A549 (cell line): Measurements from ENCODE around the gene OPN5. TPM values are rescaled to one million over a fixed set of nuclear protein-coding genes. Genes with fewer than 3 reads are reported as not detected.
"Not testable (repeated sequence)": the region's sequence is repeated elsewhere in the genome, so short reads cannot be mapped to it uniquely, and the experiment has no call there.

Source experiments
- ATAC-seq, 2 experiments: fragments of 200-7000 bp in 1 of 2; fragments of >200 bp in 1 of 2; cut with Nextera tagmentation in 1 of 2; cut with Tn5 transposase in 1 of 2; 3 replicates each; pipeline versions ENCODE4 v1.8.0 to v1.9.1; 2018 to 2020; ENCODE audit warnings: mild to moderate bottlenecking in 1 of 2, moderate library complexity in 1 of 2
- CTCF ChIA-PET: fragments of 300-600 bp; sonication (Branson Sonifier 250); formaldehyde crosslinking; extraction: SDS; loops from one replicate; lab custom pipeline; 2021; ENCODE audit warnings: antibody characterized with exemption, inconsistent platforms; lab: Yijun Ruan, JAX
- POLR2A ChIA-PET: fragments of 350-600 bp; formaldehyde crosslinking; extraction: SDS; loops from one replicate; lab custom pipeline; 2021; ENCODE audit warnings: antibody characterized with exemption, inconsistent platforms; lab: Yijun Ruan, JAX
- DNase-seq, 2 experiments: peaks; one replicate each; pipeline versions ENCODE4 v3.0.0 to v3.0.0-alpha.2; 2011 to 2016; ENCODE audit warnings: low read depth in 1 of 2, low spot score in 1 of 2
- FAIRE-seq: peaks from 2 replicates; lab custom pipeline; 2011; peaks lifted over from hg19 to GRCh38; lab: Jason Lieb, UNC
- H3K27ac ChIP-seq, 2 experiments: fragments of >200 bp; sonication (Bioruptor Twin); formaldehyde crosslinking; 3 replicates each; pipeline ENCODE4 v1.5.1; 2016 to 2017
- H3K4me1 ChIP-seq: fragments of >200 bp; sonication (Bioruptor Twin); formaldehyde crosslinking; 3 replicates; pipeline ENCODE4 v1.6.1; 2016
- H3K4me2 ChIP-seq: fragments of >200 bp; sonication (Bioruptor Twin); formaldehyde crosslinking; 3 replicates; pipeline ENCODE4 v1.6.1; 2016
- H3K4me3 ChIP-seq: fragments of >200 bp; sonication (Bioruptor Twin); formaldehyde crosslinking; 3 replicates; pipeline ENCODE4 v1.5.1; 2016
- H3K9me3 ChIP-seq: fragments of >200 bp; sonication (Bioruptor Twin); formaldehyde crosslinking; 3 replicates; pipeline ENCODE4 v1.6.1; 2016
- CHD4 ChIP-seq: fragments of 200-600 bp; sonication (generic); IDR thresholded peaks from 2 replicates; pipeline ENCODE4 v1.6.1; 2016; ENCODE audit warnings: antibody characterized with exemption, mild to moderate bottlenecking, borderline replicate concordance
- EHF ChIP-seq: fragments of 250-450 bp; sonication (Bioruptor Pico); IDR thresholded peaks from 2 replicates; pipeline ENCODE4 v1.5.0; 2020; ENCODE audit warnings: mild to moderate bottlenecking
- EHMT2 ChIP-seq: fragments of 200-600 bp; sonication (generic); IDR thresholded peaks from 2 replicates; pipeline ENCODE4 v1.6.1; 2016; ENCODE audit warnings: antibody characterized with exemption, low read depth, mild to moderate bottlenecking, moderate library complexity
- EP300 ChIP-seq, 2 experiments: fragments of >200 bp; sonication (Bioruptor Twin); formaldehyde crosslinking; IDR thresholded peaks; 2 replicates in 1 of 2; 3 replicates in 1 of 2; pipeline ENCODE4 v1.6.1; 2016 to 2017
- FOSL2 ChIP-seq, 2 experiments: fragments of 450-650 bp in 1 of 2; fragments of >200 bp in 1 of 2; sonication (Bioruptor Twin) in 1 of 2; formaldehyde crosslinking; IDR thresholded peaks; 2 replicates each; pipeline versions ENCODE4 v1.5.0 to v1.6.1; 2016 to 2020; ENCODE audit warnings: mild to moderate bottlenecking in 1 of 2, moderate library complexity in 1 of 2
- HDAC2 ChIP-seq: fragments of 200-600 bp; sonication (generic); IDR thresholded peaks from 2 replicates; pipeline ENCODE4 v1.6.1; 2016
- HOXA7 ChIP-seq: fragments of 250-450 bp; sonication (Bioruptor Pico); IDR thresholded peaks from 2 replicates; pipeline ENCODE4 v1.5.0; 2020; ENCODE audit warnings: mild to moderate bottlenecking, moderate library complexity
- HOXB13 ChIP-seq: fragments of 250-450 bp; sonication (Bioruptor Pico); IDR thresholded peaks from 2 replicates; pipeline ENCODE4 v1.5.0; 2020; ENCODE audit warnings: low read depth, mild to moderate bottlenecking, moderate library complexity
- HOXB5 ChIP-seq: fragments of 250-450 bp; sonication (Bioruptor Pico); IDR thresholded peaks from 2 replicates; pipeline ENCODE4 v1.5.0; 2020; ENCODE audit warnings: mild to moderate bottlenecking, moderate library complexity
- JUNB ChIP-seq: fragments of >200 bp; sonication (Bioruptor Twin); formaldehyde crosslinking; IDR thresholded peaks from 2 replicates; pipeline ENCODE4 v1.6.1; 2016
- MAX ChIP-seq: IDR thresholded peaks from 2 replicates; pipeline ENCODE4 v1.6.1; 2012
- MAZ ChIP-seq: fragments of 150-350 bp; IDR thresholded peaks from 2 replicates; pipeline ENCODE4 v1.6.1; 2014; ENCODE audit warnings: antibody characterized with exemption, low read depth, low read length, borderline replicate concordance
- NPAS2 ChIP-seq: fragments of 250-450 bp; sonication (Bioruptor Pico); IDR thresholded peaks from 2 replicates; pipeline ENCODE4 v1.8.0; 2022; ENCODE audit warnings: mild to moderate bottlenecking, moderate library complexity, borderline replicate concordance
- NR3C1 ChIP-seq: fragments of >200 bp; sonication (Bioruptor Twin); formaldehyde crosslinking; IDR thresholded peaks from 3 replicates; pipeline ENCODE4 v1.6.1; 2017
- PHF8 ChIP-seq: fragments of 200-600 bp; sonication (generic); IDR thresholded peaks from 2 replicates; pipeline ENCODE4 v1.6.1; 2016; ENCODE audit warnings: low read depth, mild to moderate bottlenecking, antibody characterized with exemption, moderate library complexity, borderline replicate concordance
- RARB ChIP-seq: fragments of 250-450 bp; sonication (Bioruptor Pico); IDR thresholded peaks from 2 replicates; pipeline ENCODE4 v1.8.0; 2021; ENCODE audit warnings: mild to moderate bottlenecking, moderate library complexity
- ZFP36 ChIP-seq: fragments of 450-650 bp; IDR thresholded peaks from 2 replicates; pipeline ENCODE4 v1.6.1; 2014; ENCODE audit warnings: borderline replicate concordance; ENCODE audit not compliant: partially characterized antibody
- ZNF302 ChIP-seq: fragments of 250-450 bp; sonication (Bioruptor Pico); IDR thresholded peaks from 2 replicates; pipeline ENCODE4 v1.9.0; 2021; ENCODE audit warnings: inconsistent platforms, mild to moderate bottlenecking, moderate library complexity
- WGBS: methylation state at CpG from one replicate; pipeline ENCODE4 v1.1.6; 2017; ENCODE audit errors: missing lambda C conversion rate; 5-methylcytosine and 5-hydroxymethylcytosine counted together
- polyA plus RNA-seq, 4 experiments: library from polyadenylated mRNA; depleted of rRNA in 3 of 4; stranded (reverse); fragments of >200 nt; fragmentation: RNase III in 1 of 4; extraction: RNeasy Plus Mini Kit Qiagen cat#74134 plus additional on column Dnase treatment in 1 of 4; gene quantifications; 2 replicates in 3 of 4; 3 replicates in 1 of 4; pipeline ENCODE4 v1.2.3, GENCODE V29; 2011 to 2017
- TF ChIP-seq, protein P1 (sequence below): fragments of 250-450 bp; sonication (Bioruptor Pico); IDR thresholded peaks from 2 replicates; pipeline ENCODE4 v1.5.0; 2021; ENCODE audit warnings: mild to moderate bottlenecking, moderate library complexity, borderline replicate concordance

Gene OPN5
- polyA plus RNA-seq, 2 of the 4 experiments (the other 2 are of a cell fraction) = not detected

DNA sequence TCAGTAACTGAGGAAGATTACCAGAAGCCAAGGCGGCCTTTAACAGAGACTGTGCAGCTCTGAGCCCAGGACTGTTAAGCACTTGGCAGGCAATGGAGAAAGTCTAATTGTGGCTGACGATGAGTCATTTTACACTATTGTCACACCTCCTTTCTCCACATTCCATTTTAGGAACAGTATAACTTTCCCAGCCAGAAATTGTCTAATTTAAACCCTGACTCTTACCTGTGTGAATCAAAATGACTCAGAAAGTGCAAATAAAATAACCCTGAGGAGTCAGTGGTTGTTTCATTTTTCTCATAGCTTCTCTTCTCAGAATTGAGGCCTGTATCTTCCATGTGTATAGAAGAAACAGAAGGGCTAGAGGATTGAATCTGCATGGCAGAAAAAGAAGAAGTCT is 40.0 kb upstream of the OPN5 start:
- H3K4me1 ChIP-seq = peaks cover 15% of the 10 kb centered on the region
- TF ChIP-seq FOSL2 (IDR thresholded peaks at IDR 0.05) (peak; percentile 75), FOSL2 (CRISPR knock-in tag; IDR thresholded peaks at IDR 0.05) (peak; percentile 55), NPAS2 (CRISPR knock-in tag) (no peak), HOXB5 (no peak), RARB (no peak), EP300 (IDR thresholded peaks at IDR 0.05) (no peak), JUNB (peak; percentile 61; the same call in 1 of the 2 replicates), MAZ (no peak), HOXA7 (no peak), NR3C1 (no peak), ZNF302 (CRISPR knock-in tag) (no peak), MAX (no peak), EHMT2 (no peak)
- TF ChIP-seq, protein P1, sequence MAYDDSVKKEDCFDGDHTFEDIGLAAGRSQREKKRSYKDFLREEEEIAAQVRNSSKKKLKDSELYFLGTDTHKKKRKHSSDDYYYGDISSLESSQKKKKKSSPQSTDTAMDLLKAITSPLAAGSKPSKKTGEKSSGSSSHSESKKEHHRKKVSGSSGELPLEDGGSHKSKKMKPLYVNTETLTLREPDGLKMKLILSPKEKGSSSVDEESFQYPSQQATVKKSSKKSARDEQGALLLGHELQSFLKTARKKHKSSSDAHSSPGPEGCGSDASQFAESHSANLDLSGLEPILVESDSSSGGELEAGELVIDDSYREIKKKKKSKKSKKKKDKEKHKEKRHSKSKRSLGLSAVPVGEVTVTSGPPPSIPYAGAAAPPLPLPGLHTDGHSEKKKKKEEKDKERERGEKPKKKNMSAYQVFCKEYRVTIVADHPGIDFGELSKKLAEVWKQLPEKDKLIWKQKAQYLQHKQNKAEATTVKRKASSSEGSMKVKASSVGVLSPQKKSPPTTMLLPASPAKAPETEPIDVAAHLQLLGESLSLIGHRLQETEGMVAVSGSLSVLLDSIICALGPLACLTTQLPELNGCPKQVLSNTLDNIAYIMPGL (CRISPR knock-in tag) = no peak
- ATAC-seq (peak; percentile 24 to 41; a peak in 3 of 6 replicates), FAIRE-seq (no peak), DNase-seq (peak; percentile 4 to 19)
- WGBS = 43% methylated on average over 2 of the region's 2 CpGs
- peak overlapping the region; percentile 43 for H3K4me2 ChIP-seq
- no peaks in the 10 kb centered on the region for H3K9me3 ChIP-seq
- ChIA-PET CTCF (interaction anchor here (1.8 kb wide), 1 partner anchor 38 kb away, joined by 7 read pairs; no protein-coding TSS in a partner anchor), POLR2A (no interaction called here)
- H3K27ac ChIP-seq = no peak overlapping the region
- H3K4me3 ChIP-seq = no peak overlapping the region

DNA sequence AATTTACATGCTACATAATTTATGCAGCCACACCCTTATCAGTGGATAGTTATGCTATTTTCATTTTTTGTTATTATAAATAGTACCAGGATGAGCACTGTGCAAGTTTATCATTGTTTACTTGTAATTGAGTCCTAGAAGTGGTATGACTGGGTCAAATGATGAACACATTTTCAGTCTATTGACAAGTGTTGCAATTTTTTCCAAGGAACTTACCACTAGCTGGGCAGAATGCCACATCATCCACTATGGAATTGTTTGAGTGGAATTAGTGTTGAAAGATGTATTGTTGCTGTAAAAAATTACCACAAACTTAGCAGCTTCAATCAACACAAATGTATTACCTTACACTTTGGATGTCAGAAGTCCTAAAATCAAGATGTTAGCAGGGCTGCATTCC is 38.1 kb upstream of the OPN5 start:
- ChIA-PET CTCF (interaction anchor here (1.7 kb wide), 1 partner anchor 9 kb away, joined by 5 read pairs; no protein-coding TSS in a partner anchor), POLR2A (no interaction called here)
- FAIRE-seq (no peak), ATAC-seq (no peak), DNase-seq (peak in 1 of 2 experiments; percentile 13)
- TF ChIP-seq JUNB (0 out of 2 replicates have a peak, but pooled peaks have one; percentile 14), PHF8 (no peak)
- Histone ChIP-seq H3K4me1 (peaks cover 15% of the 10 kb centered on the region), H3K4me3 (no peak overlapping the region), H3K9me3 (no peaks in the 10 kb centered on the region), H3K27ac (no peak overlapping the region), H3K4me2 (no peak overlapping the region)

DNA sequence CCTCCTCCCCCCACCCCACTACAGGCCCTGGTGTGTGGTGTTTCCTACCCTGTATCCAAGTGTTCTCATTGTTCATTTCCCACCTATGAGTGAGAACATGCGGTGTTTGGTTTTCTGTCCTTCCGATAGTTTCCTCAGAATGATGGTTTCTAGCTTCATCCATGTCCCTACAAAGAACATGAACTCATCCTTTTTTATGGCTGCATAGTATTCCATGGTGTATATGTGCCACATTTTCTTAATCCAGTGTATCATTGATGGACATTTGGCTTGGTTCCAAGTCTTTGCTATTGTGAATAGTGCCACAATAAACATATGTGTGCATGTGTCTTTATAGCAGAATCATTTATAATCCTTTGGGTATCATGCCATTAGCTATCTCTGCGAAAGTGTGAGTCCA is 36.6 kb upstream of the OPN5 start:
- DNase-seq, H3K9me3 ChIP-seq, H3K4me2 ChIP-seq, FAIRE-seq, ATAC-seq, H3K4me3 ChIP-seq, POLR2A ChIA-PET, H3K27ac ChIP-seq: not testable (repeated sequence)
- peaks cover 15% of the 10 kb centered on the region for H3K4me1 ChIP-seq
- WGBS = 75% methylated on average over 3 of the region's 3 CpGs
- CTCF ChIA-PET = interaction anchor here (1.1 to 1.7 kb wide), 2 partner anchors 8 to 11 kb away, joined by 3 to 5 read pairs; no protein-coding TSS in a partner anchor

DNA sequence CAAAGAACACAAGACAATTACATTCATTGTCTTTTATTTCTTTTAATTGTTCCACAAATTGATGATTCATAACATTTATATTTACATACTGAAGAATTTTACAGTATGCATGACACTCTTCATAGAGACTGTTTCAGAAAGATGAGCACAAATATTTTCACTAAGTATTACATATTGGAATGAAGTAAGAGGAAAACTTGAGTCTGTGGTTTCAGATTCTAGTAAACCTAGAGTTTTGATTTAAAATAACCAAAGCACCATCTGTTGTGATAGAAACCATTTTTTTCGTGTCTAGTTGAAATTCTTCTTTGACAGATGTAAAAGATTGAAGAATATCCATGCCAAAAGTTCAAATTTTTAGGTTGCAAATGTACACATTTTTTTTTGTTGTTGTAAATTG is 32.1 kb upstream of the OPN5 start:
- Histone ChIP-seq H3K4me1 (no peaks in the 10 kb centered on the region), H3K27ac (no peak overlapping the region), H3K4me2 (no peak overlapping the region), H3K4me3 (no peak overlapping the region), H3K9me3 (no peaks in the 10 kb centered on the region)
- FAIRE-seq (no peak), DNase-seq (no peak), ATAC-seq (no peak)
- 10% methylated on average over 1 of the region's 1 CpG for WGBS
- TF ChIP-seq RARB = no peak
- TF ChIP-seq JUNB = no peak
- TF ChIP-seq FOSL2 (IDR thresholded peaks at IDR 0.05) = no peak
- no peak for TF ChIP-seq FOSL2 (CRISPR knock-in tag; IDR thresholded peaks at IDR 0.05)
- no peak for TF ChIP-seq HOXB13 (CRISPR knock-in tag)
- no peak for TF ChIP-seq EHMT2
- no peak for TF ChIP-seq EHF (CRISPR knock-in tag)
- no peak for TF ChIP-seq HDAC2
- no peak for TF ChIP-seq NPAS2 (CRISPR knock-in tag)
- no peak for TF ChIP-seq ZFP36
- TF ChIP-seq NR3C1 = no peak
- TF ChIP-seq CHD4 = no peak
- CTCF ChIA-PET = interaction anchor here (1.7 to 1.9 kb wide), 2 partner anchors 31 to 336 kb away, joined by 3 to 8 read pairs; no protein-coding TSS in a partner anchor
- POLR2A ChIA-PET = no interaction called here
